Activated CD4-positive, CD25-positive, alpha-beta regulatory T cell (primary cell): Measurements from ENCODE around the gene ATN1.
"Not testable (repeated sequence)": the region's sequence is repeated elsewhere in the genome, so short reads cannot be mapped to it uniquely, and the experiment has no call there.

Experiments
- DNase-seq, 4 experiments: peaks; one replicate each; lab custom pipeline; 2025; lab: John Stamatoyannopoulos, UW

Gene ATN1, protein sequence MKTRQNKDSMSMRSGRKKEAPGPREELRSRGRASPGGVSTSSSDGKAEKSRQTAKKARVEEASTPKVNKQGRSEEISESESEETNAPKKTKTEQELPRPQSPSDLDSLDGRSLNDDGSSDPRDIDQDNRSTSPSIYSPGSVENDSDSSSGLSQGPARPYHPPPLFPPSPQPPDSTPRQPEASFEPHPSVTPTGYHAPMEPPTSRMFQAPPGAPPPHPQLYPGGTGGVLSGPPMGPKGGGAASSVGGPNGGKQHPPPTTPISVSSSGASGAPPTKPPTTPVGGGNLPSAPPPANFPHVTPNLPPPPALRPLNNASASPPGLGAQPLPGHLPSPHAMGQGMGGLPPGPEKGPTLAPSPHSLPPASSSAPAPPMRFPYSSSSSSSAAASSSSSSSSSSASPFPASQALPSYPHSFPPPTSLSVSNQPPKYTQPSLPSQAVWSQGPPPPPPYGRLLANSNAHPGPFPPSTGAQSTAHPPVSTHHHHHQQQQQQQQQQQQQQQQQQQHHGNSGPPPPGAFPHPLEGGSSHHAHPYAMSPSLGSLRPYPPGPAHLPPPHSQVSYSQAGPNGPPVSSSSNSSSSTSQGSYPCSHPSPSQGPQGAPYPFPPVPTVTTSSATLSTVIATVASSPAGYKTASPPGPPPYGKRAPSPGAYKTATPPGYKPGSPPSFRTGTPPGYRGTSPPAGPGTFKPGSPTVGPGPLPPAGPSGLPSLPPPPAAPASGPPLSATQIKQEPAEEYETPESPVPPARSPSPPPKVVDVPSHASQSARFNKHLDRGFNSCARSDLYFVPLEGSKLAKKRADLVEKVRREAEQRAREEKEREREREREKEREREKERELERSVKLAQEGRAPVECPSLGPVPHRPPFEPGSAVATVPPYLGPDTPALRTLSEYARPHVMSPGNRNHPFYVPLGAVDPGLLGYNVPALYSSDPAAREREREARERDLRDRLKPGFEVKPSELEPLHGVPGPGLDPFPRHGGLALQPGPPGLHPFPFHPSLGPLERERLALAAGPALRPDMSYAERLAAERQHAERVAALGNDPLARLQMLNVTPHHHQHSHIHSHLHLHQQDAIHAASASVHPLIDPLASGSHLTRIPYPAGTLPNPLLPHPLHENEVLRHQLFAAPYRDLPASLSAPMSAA (N-terminal part only)

DNA sequence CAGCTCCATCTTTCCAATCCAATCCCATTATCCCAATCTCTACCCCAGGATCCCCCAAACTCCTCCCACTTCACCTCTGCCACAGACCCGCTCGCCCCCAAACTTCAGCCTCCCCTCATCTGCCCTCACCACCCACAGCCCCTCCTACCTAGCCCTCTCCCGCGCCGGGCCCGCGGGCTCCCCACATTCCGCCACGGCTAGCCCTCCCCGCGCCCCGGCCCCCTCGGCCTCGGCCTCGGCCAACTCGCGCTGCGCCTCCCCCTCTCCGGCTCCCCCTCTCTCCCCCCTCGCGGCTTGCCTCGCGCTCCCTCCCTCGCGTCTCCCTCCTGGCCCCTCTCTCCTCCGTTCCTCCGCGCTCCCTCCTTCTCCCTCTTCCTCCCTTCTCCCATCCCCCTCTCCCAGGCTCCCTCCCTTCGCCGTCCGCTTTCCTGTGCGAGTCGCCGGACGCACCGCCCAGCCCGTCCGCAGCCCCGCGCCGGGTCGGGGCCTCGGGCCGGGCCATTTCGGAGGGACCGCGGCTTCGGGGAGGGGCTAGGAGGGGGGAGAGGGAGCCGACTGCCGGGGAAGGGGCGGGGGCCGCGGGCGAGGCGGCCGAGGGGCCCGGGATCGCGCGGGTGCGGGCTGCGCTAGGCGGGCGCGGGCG, at the start of gene ATN1:
Gene ATN1 (plus strand): TSS at position 581 of the 643 bp plus-strand sequence. CDS start 6,043 bp downstream, outside the sequence.
- DNase-seq, result peak in 2 of 4 experiments; percentile 20 to 30

DNA sequence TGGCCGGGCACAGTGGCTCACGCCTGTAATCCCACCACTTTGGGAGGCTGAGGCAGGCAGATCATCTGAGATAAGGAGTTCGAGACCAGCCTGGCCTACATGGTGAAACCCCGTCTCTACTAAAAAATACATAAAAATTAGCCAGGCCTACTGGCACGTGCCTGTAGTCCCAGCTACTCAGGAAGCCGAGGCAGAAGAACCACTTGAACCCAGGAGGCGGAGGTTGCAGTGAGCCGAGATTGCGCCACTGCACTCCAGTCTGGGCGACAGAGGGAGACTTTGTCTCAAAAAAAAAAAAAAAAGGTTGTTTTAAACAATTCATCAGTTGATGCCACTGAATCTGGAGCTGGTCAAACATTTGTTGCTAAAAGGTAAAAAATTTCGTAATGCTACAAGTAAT, 47.9 kb upstream of the ATN1 start:
- not testable (repeated sequence) for DNase-seq

DNA sequence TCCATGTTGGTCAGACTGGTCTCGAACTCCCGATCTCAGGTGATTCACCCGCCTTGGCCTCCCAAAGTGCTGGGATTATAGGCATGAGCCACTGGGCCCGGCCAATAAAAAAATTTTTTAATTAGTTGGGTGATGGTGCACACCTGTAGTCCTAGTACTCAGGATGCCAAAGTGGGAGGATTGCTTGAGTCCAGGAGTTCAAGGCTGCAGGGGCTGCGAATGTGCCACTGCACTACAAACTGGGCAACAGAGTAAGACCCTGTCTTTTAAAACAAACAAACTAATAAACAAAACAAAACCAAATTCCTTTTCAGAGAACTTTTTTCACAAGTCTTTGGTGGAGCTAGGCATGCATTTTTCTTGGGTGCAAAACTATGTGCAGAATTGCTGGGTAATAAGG, 44.5 kb upstream of the ATN1 start:
- no peak for DNase-seq

DNA sequence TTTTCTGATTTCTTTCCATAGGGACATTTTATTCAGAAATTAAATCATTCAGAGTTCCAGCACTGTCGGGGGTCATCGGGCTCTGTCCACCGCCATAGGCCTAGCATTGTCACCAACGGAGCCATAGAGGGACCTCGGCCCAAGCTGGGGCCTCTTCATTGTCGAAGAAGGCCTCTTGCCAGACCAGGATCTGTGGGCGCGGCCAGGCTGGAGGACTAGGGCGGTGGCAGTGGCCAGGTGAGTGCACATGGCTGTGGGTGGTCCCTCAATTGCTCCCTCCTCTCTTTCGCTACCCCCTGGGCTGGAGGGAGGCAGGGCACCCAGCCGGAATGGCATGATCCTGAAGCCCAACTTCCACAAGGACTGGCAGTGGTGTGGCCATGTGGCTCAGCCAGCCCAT, 44.1 kb upstream of the ATN1 start:
- DNase-seq, result no peak

DNA sequence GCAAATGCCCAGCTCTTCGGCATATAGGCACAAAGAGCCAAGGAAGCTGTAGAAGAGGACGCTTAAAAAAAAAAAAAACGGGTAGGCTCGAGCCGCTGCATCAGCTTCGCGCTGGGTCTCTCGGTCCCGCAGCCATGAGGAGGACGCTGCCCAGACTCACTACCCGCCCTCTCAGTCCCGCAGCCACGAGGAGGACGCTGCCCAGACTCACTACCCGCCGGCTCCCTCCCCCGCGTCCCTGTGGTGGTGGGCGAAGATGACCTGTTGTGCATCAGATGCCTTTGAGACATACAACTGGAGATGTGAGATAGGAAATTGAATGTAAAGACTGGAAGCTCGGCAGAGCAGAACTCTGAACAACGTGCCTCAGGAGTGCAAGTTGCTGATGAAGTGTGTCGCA, 43.2 kb upstream of the ATN1 start:
- DNase-seq, result no peak

DNA sequence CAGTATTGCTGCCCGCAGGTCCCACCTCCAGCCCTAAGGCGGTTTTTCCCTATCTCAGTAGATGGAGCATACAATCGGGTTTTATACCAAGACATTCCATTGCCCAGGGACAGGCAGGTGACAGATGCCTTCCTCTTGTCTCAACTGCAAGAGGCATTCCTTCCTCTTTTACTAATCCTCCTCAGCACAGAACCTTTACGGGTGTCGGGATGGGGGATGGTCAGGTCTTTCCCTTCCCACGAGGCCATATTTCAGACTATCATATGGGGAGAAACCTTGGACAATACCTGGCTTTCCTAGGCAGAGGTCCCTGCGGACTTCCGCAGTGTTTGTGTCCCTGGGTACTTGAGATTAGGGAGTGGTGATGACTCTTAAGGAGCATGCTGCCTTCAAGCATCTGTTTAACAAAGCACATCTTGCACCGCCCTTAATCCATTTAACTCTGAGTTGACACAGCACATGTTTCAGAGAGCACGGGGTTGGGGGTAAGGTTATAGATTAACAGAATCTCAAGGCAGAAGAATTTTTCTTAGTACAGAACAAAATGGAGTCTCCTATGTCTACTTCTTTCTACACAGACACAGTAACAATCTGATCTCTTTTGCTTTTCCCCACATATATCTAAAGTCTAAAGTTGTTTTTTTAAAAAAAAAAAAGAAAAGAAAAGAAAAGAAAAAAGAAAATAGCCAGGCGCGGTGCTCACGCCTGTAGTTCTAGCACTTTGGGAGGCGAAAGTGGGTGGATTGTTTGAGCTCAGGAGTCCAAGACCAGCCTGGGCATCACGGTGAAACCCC, 41.4 kb upstream of the ATN1 start:
- not testable (repeated sequence) for DNase-seq

DNA sequence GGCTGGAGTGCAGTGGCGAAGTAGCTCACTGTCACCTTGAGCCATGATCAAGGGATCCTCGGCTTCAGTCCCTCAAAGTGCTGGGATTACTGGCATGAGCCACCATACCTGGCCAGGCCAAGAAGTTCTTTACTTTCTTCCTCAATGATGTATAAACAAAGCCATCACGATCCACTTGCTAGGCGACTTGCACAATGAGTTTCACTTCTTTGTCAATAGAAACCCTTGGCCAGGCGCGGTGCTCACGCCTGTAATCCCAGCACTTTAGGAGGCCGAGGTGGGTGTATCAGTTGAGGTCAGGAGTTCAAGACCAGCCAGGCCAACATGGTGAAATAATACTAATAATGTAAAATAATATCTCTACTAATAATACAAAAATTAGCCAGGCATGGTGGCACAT, 40.3 kb upstream of the ATN1 start:
- no peak for DNase-seq

DNA sequence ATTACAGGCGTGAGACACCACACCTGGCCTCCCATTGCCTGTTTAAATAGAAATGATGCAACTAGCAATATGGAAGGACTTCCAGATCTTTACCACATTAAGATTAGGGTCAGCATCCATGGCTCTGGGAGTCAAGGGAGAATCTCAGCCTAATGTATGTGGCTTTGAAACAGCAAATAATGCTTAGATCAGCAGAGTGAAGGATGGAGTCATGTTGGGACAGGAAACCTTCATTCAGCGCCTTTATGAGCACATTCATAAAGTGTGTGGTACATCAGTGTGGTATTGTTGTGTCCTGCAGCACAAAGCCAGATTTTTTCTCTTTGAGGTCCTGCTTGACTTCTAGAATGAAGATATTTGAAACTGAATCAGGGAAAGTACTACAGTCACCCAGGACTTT, 39.4 kb upstream of the ATN1 start:
- no peak for DNase-seq

DNA sequence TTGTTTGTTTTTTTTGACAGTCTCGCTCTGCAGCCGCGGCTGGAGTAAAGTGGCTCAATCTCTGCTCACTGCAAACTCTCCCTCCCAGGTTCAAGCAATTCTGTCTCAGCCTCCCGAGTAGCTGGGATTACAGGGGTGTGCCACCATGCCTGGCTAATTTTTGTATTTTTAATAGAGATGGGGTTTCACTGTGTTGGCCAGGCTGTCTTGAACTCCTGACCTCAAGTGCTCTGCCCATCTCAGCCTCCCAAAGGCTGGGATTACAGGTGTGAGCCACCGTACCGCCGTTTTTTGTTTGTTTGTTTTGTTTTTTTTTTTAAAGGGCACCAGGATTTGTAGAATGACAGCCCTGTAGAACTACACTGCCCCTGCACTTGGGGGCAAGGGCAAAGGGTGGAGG, 39.0 kb upstream of the ATN1 start:
- DNase-seq, result not testable (repeated sequence)

DNA sequence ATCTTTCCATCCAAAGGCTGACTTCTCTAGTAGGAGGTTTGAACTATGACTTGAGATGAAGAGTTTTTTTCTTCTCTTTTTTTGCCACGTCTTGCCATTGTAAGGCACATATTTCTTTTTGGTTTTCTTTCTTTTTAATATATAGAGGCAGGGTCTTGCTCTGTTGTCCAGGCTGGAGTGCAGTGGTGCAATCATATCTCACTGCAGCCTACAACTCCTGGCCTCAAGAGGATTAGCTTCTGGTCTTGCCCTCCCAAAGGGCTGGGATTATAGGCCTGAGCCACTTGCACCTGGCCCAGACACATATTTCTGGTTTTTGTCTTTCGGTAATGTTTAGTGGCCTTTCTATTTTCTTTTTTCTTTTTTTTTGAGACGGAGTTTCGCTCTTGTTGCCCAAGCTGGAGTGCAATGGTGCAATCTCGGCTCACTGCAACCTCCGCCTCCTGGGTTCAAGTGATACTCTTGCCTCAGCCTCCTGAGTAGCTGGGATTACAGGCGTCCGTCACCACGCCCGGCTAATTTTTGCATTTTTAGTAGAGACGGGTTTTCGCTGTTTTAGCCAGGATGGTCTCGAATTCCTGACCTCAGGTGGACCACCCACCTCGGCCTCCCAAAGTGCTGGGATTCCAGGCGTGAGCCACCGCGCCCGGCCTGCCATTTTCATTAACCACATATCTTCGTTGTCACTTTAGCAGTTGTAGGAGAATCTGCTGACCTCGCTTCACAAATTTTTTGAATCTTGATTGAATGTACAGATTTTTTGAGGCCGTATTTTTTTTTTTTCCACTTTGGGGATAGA, 37.8 kb upstream of the ATN1 start:
- not testable (repeated sequence) for DNase-seq

DNA sequence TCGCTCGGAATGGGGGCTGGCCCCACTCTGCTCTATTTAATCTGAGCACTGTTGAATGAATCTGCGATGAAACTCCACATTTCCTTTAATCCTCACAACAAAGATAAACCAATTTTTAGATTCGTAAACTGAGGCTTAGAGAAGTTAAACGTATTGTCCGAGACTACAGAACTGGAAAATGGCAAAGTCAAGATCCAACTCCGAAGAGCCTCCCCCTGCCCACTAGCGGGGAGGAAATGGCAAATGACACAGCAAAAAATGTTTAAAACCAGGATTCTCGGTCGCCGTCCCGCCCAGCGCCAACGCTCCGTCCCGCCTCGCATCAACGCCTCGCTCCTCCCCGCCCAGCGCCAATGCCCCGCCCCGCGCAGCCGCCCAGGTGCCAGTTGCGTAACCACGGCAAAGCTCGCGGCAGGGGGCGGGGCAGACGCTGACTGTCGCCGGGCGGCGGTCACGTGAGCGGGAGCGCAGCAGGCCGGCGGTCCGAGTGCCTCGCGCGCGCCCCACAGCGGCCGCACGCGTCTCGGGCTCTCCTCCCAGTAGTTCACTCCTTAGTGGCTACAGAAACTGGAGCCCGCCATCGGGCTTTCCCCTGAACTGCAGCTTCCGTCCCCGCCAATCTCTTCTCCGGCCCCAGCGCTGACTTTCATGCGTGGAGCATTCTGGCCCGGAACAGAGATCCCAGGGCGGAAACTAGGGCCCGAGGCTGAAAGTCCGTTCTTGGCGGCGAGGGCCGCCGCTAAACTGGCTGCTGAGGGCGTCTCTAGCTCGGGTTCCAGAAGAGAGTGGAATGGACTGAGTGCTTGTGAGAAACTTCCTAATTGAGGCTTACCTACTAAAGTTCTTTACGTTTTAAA, 36.7 kb upstream of the ATN1 start:
- DNase-seq, result peak; percentile 97 to 99 (median 98)

DNA sequence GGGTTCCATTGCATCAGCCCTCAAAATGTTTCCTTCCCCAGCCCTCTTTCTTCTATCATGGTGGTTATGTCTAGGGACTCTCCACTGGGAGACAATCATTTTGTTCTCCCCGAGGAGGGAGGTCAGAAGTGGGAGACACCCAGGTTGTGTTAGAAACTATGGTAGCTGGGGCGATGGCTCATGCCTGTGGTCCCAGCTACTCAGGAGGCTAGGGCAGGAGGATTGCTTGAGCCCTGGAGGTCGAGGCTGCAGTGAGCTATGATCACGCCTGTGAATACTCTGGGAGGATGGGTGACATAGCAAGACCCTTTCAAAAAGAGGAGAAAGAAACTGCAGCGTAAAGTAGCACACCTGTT, 36.1 kb upstream of the ATN1 start:
- DNase-seq, result no peak

DNA sequence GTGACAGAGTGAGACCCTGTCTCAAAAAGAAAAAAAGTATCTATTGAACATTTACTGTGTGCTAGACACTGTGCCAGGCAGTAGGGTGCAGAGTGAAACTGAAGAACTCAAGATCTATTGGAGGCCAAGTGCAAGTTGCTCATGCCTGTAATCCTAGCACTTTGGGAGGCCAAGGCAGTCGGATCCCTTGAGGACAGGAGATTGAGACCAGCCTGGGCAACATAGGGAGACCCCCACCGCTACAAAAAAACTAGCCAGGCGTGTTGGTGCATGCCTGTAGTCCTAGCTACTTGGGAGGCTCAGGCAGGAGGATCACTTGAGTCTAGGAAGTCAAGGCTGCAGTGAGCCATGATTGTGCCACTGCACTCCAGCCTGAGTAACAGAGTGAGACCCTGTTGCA, 35.1 kb upstream of the ATN1 start:
- not testable (repeated sequence) for DNase-seq

DNA sequence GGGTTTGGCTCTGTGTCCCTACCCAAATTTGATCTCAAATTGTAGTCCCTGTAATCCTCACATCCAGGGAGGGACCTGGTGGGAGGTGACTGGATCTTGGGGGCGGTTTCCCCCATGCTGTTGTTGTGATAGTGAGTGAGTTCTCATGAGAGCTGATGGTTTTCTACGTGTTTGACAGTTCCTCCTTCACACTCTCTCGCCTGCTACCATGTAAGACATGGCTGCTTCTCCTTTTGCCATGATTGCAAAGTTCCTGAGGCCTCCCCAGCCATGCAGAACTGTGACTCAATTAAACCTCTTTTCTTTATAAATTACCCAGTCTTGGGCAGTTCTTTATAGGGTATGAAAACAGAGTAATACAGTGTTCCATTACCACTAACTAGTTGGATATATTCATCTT, 33.4 kb upstream of the ATN1 start:
- no peak for DNase-seq

DNA sequence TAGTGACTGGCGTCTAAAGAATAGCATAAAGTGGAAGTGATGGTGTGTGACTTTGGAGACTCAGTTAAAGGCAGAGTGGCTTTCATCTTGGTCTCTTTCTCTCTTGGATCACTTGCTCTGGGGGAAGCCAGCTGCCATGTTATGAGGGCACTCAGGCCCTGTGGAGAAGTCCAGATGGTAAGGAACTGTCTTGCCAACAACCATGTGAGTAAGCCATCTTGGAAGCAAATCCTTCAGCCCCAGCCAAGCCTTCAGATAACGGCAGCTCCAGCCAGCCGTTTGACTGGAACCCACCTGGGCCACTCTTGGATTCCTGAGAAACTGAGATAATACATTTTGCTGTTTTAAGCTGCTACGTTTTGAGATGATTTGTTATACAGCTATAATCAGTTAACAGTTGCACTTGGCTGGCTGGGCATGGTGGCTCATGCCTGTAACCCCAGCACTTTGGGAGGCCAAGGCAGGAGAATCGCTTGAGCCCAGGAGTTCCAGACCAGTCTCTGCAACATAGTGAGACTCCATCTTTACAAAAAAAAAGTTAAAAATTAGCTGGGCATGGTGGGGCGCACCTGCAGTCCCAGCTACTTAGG, 30.8 kb upstream of the ATN1 start:
- DNase-seq, result no peak

DNA sequence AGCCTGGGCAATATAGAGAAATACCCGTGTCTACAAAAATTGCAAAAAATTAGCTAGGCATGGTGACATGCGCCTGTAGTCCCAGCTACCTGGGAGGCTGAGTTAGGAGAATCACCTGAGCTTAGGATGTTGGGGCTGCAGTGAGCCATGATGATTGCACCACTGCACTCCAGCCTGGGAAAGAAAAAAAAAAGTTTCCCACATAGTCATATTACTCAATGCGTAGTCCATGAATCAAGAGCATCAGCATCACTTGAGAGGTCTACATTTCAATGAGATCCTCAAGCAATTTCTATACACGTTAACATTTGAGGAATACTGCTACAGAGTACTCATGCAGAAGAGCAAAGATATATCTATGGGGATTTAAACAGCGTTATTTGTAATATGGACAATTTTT, 28.3 kb upstream of the ATN1 start:
- DNase-seq, result no peak

DNA sequence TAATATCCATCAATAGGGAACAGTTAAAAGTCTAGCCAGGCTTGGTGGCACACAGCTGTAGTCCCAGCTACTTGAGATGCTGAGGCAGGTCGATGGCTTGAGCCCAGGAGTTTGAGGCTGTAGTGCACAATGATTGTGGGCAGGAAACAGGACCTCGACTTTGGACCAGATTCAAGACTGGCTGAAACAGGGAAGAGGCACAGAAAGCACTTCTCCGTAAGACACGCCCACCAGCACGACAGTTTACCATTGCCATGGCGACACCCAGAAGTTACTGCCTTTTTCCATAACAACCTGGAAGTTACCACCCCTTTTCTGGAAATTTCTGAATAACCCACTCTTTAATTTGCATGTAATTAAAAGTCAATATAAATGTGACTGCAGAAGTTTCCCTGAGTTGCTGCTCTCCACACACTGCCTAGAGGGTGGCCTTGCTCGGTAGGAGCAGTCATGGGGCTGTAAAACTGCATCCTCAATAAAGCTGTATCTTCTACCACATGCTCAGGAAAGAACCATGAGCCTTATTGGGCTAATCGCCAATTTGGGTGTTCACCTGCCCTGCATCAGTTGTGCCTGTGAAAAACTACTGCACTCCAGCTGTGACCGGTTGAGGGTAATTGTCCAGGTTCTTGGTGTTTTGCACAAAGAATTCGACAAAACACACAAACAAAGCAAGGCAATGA, 27.8 kb upstream of the ATN1 start:
- DNase-seq, result no peak

DNA sequence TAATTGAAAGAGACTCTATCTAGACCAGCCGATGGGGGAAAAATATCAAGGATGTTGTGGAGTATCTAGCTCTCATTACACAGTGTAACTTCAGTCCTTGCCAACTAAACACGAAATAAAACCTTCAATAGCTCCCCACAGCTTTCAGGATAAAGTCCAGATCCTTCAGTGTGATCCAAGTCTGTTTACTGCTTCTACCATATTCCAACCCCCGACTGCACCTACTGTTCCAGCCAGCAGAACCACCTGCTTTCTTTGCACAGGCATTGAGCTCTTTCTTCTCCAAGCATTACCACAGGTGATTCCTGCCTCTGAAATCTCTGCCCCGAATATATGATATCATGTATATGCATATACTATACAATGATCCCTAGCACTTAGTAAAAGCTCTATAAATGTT, 25.3 kb upstream of the ATN1 start:
- DNase-seq, result no peak

DNA sequence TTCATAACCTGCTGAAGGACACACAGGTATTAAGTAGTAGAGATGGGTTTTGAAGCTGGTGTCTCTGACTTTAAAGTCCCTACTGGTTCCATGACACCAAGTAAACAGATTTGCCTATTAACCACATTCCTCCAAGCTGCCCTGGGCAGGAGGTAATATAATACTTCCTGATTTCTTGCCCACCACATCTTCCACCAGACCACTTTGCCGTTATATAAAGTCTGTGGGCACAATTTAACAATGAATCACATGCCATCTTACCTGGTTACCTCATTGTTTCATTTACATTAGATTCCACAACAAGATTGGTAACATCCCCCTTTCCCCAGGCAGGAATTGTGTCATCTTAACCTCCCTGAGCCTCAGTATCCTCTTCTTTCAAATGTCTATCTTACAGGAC, 24.0 kb upstream of the ATN1 start:
- no peak for DNase-seq
